ENCODE data around the gene PRPF18. TPM values are rescaled to one million over a fixed set of nuclear protein-coding genes. Genes with fewer than 3 reads are reported as not detected.
A peak's percentile ranks its signal among the peaks of the same experiment; 100 is the strongest.

PRPF18 gene
- total and polyA plus RNA-seq, 5 donors from 2014 or later, result 29.6 to 43.7 (median 40.9) TPM

GRCh38 chr10:13633689-13634088 is 46.9 kb downstream of the PRPF18 start:
- peaks cover 73% of the 10 kb centered on the region for H3K36me3 Mint-ChIP-seq
- Histone ChIP-seq H3K9me3 (ENCODE audit: control insufficient read depth in 2 of 2, low read length in 2 of 2) (no peaks in the 10 kb centered on the region), H3K4me1 (ENCODE audit: control insufficient read depth, insufficient read depth, low read length, poor library complexity, severe bottlenecking) (no peaks in the 10 kb centered on the region), H3K27ac (ENCODE audit: insufficient read depth, low read length, poor library complexity, severe bottlenecking) (no peak overlapping the region), H3K27me3 (ENCODE audit: control insufficient read depth, insufficient read depth, low read length) (no peaks in the 10 kb centered on the region), H3K36me3 (ENCODE audit: control insufficient read depth, insufficient read depth, low read length) (peaks cover 51% of the 10 kb centered on the region), H3K4me3 (ENCODE audit: low read depth, low read length) (no peak overlapping the region)
- no peaks in the 10 kb centered on the region for H3K9me3 Mint-ChIP-seq
- no peaks in the 10 kb centered on the region for H3K27me3 Mint-ChIP-seq
- H3K4me1 Mint-ChIP-seq, result peaks cover 0 to 3% (median 1%) of the 10 kb centered on the region in 4 donors
- DNase-seq (no peak), ATAC-seq (ENCODE audit: low read depth in 2 of 2) (no peak)
- H3K27ac Mint-ChIP-seq, result no peak overlapping the region
- H3K4me3 Mint-ChIP-seq, result no peak overlapping the region

- no peaks in the 10 kb centered on the region for H3K4me1 Mint-ChIP-seq
- H3K27ac Mint-ChIP-seq, result no peak overlapping the region
- H3K4me3 Mint-ChIP-seq, result no peak overlapping the region
- peaks cover 76% of the 10 kb centered on the region for H3K36me3 Mint-ChIP-seq
- Histone ChIP-seq H3K9me3 (ENCODE audit: control insufficient read depth in 2 of 2, low read length in 2 of 2) (no peaks in the 10 kb centered on the region), H3K4me3 (ENCODE audit: low read depth, low read length) (no peak overlapping the region), H3K27me3 (ENCODE audit: control insufficient read depth, insufficient read depth, low read length) (no peaks in the 10 kb centered on the region), H3K27ac (ENCODE audit: insufficient read depth, low read length, poor library complexity, severe bottlenecking) (no peak overlapping the region), H3K36me3 (ENCODE audit: control insufficient read depth, insufficient read depth, low read length) (peaks cover 47% of the 10 kb centered on the region), H3K4me1 (ENCODE audit: control insufficient read depth, insufficient read depth, low read length, poor library complexity, severe bottlenecking) (no peaks in the 10 kb centered on the region)
- no peak for ATAC-seq (ENCODE audit: low read depth in 2 of 2)
- no peak for DNase-seq
- H3K27me3 Mint-ChIP-seq, result no peaks in the 10 kb centered on the region
- no peaks in the 10 kb centered on the region for H3K9me3 Mint-ChIP-seq
Measured at GRCh38 chr10:13634207-13634606, 47.4 kb downstream of the PRPF18 start.

- no peak for DNase-seq
- no peak overlapping the region for H3K27ac ChIP-seq (ENCODE audit: insufficient read depth, low read length, poor library complexity, severe bottlenecking)
- H3K27me3 Mint-ChIP-seq, result no peaks in the 10 kb centered on the region
- no peak overlapping the region for H3K27ac Mint-ChIP-seq
- H3K4me3 Mint-ChIP-seq, result no peak overlapping the region
- peaks cover 78% of the 10 kb centered on the region for H3K36me3 Mint-ChIP-seq
- H3K9me3 ChIP-seq (ENCODE audit: control insufficient read depth in 2 of 2, low read length in 2 of 2), result peaks cover 6% of the 10 kb centered on the region in 2 experiments
- H3K4me1 ChIP-seq (ENCODE audit: control insufficient read depth, insufficient read depth, low read length, poor library complexity, severe bottlenecking), result no peaks in the 10 kb centered on the region
- H3K4me1 Mint-ChIP-seq, result no peaks in the 10 kb centered on the region
- H3K27me3 ChIP-seq (ENCODE audit: control insufficient read depth, insufficient read depth, low read length), result no peaks in the 10 kb centered on the region
- no peak overlapping the region for H3K4me3 ChIP-seq (ENCODE audit: low read depth, low read length)
- H3K9me3 Mint-ChIP-seq, result peaks cover 1 to 14% (median 8%) of the 10 kb centered on the region in 7 donors
- no peak for ATAC-seq (ENCODE audit: low read depth in 2 of 2)
- peaks cover 43% of the 10 kb centered on the region for H3K36me3 ChIP-seq (ENCODE audit: control insufficient read depth, insufficient read depth, low read length)
Measured at GRCh38 chr10:13636776-13637175, 50.0 kb downstream of the PRPF18 start.

GRCh38 chr10:13637303-13637856 is 50.6 kb downstream of the PRPF18 start:
- H3K4me1 Mint-ChIP-seq, result peaks cover 0 to 3% (median 0%) of the 10 kb centered on the region in 4 donors
- ATAC-seq (ENCODE audit: low read depth in 2 of 2), result no peak
- Histone ChIP-seq H3K36me3 (ENCODE audit: control insufficient read depth, insufficient read depth, low read length) (peaks cover 46% of the 10 kb centered on the region), H3K4me1 (ENCODE audit: control insufficient read depth, insufficient read depth, low read length, poor library complexity, severe bottlenecking) (no peaks in the 10 kb centered on the region), H3K27me3 (ENCODE audit: control insufficient read depth, insufficient read depth, low read length) (no peaks in the 10 kb centered on the region), H3K9me3 (ENCODE audit: control insufficient read depth in 2 of 2, low read length in 2 of 2) (peaks cover 11 to 12% of the 10 kb centered on the region in 2 experiments), H3K27ac (ENCODE audit: insufficient read depth, low read length, poor library complexity, severe bottlenecking) (no peak overlapping the region), H3K4me3 (ENCODE audit: low read depth, low read length) (no peak overlapping the region)
- no peaks in the 10 kb centered on the region for H3K27me3 Mint-ChIP-seq
- peak overlapping the region in 1 of 3 donors; percentile 19 for H3K27ac Mint-ChIP-seq
- peaks cover 84% of the 10 kb centered on the region for H3K36me3 Mint-ChIP-seq
- H3K9me3 Mint-ChIP-seq, result peaks cover 6 to 20% (median 10%) of the 10 kb centered on the region in 7 donors
- no peak overlapping the region for H3K4me3 Mint-ChIP-seq
- no peak for DNase-seq

GRCh38 chr10:13637894-13638293 is 51.1 kb downstream of the PRPF18 start:
- DNase-seq (no peak), ATAC-seq (ENCODE audit: low read depth in 2 of 2) (no peak)
- no peak overlapping the region for H3K4me3 ChIP-seq (ENCODE audit: low read depth, low read length)
- H3K27ac Mint-ChIP-seq, result peak overlapping the region in 1 of 3 donors; percentile 19
- no peaks in the 10 kb centered on the region for H3K27me3 Mint-ChIP-seq
- H3K36me3 ChIP-seq (ENCODE audit: control insufficient read depth, insufficient read depth, low read length), result peaks cover 43% of the 10 kb centered on the region
- H3K27ac ChIP-seq (ENCODE audit: insufficient read depth, low read length, poor library complexity, severe bottlenecking), result no peak overlapping the region
- no peaks in the 10 kb centered on the region for H3K27me3 ChIP-seq (ENCODE audit: control insufficient read depth, insufficient read depth, low read length)
- H3K4me1 Mint-ChIP-seq, result peaks cover 0 to 6% (median 0%) of the 10 kb centered on the region in 4 donors
- peaks cover 86% of the 10 kb centered on the region for H3K36me3 Mint-ChIP-seq
- H3K9me3 ChIP-seq (ENCODE audit: control insufficient read depth in 2 of 2, low read length in 2 of 2), result peaks cover 13 to 17% of the 10 kb centered on the region in 2 experiments
- peaks cover 6 to 25% (median 13%) of the 10 kb centered on the region in 7 donors for H3K9me3 Mint-ChIP-seq
- H3K4me3 Mint-ChIP-seq, result no peak overlapping the region
- no peaks in the 10 kb centered on the region for H3K4me1 ChIP-seq (ENCODE audit: control insufficient read depth, insufficient read depth, low read length, poor library complexity, severe bottlenecking)

- H3K9me3 ChIP-seq (ENCODE audit: control insufficient read depth in 2 of 2, low read length in 2 of 2), result peaks cover 13 to 19% of the 10 kb centered on the region in 2 experiments
- H3K4me3 ChIP-seq (ENCODE audit: low read depth, low read length), result no peak overlapping the region
- peaks cover 77% of the 10 kb centered on the region for H3K36me3 Mint-ChIP-seq
- no peak for DNase-seq
- no peak overlapping the region for H3K27ac Mint-ChIP-seq
- peaks cover 38% of the 10 kb centered on the region for H3K36me3 ChIP-seq (ENCODE audit: control insufficient read depth, insufficient read depth, low read length)
- no peak for ATAC-seq (ENCODE audit: low read depth in 2 of 2)
- no peaks in the 10 kb centered on the region for H3K4me1 ChIP-seq (ENCODE audit: control insufficient read depth, insufficient read depth, low read length, poor library complexity, severe bottlenecking)
- no peak overlapping the region for H3K27ac ChIP-seq (ENCODE audit: insufficient read depth, low read length, poor library complexity, severe bottlenecking)
- H3K4me1 Mint-ChIP-seq, result peaks cover 0 to 6% (median 0%) of the 10 kb centered on the region in 4 donors
- no peak overlapping the region for H3K4me3 Mint-ChIP-seq
- H3K27me3 ChIP-seq (ENCODE audit: control insufficient read depth, insufficient read depth, low read length), result no peaks in the 10 kb centered on the region
- H3K27me3 Mint-ChIP-seq, result no peaks in the 10 kb centered on the region
- H3K9me3 Mint-ChIP-seq, result peaks cover 6 to 26% (median 13%) of the 10 kb centered on the region in 7 donors
Measured at GRCh38 chr10:13642293-13642692, 55.5 kb downstream of the PRPF18 start.

- Histone ChIP-seq H3K36me3 (ENCODE audit: control insufficient read depth, insufficient read depth, low read length) (peaks cover 36% of the 10 kb centered on the region), H3K4me1 (ENCODE audit: control insufficient read depth, insufficient read depth, low read length, poor library complexity, severe bottlenecking) (no peaks in the 10 kb centered on the region), H3K27me3 (ENCODE audit: control insufficient read depth, insufficient read depth, low read length) (no peaks in the 10 kb centered on the region), H3K27ac (ENCODE audit: insufficient read depth, low read length, poor library complexity, severe bottlenecking) (no peak overlapping the region), H3K4me3 (ENCODE audit: low read depth, low read length) (no peak overlapping the region), H3K9me3 (ENCODE audit: control insufficient read depth in 2 of 2, low read length in 2 of 2) (peaks cover 13 to 19% of the 10 kb centered on the region in 2 experiments)
- Mint-ChIP-seq H3K27ac (peak overlapping the region in 1 of 3 donors; percentile 46), H3K36me3 (peaks cover 74% of the 10 kb centered on the region), H3K4me3 (no peak overlapping the region), H3K9me3 (peaks cover 6 to 26% (median 13%) of the 10 kb centered on the region in 7 donors), H3K27me3 (no peaks in the 10 kb centered on the region), H3K4me1 (peaks cover 0 to 6% (median 2%) of the 10 kb centered on the region in 4 donors)
- ATAC-seq (ENCODE audit: low read depth in 2 of 2) (no peak), DNase-seq (no peak)
Measured at GRCh38 chr10:13643016-13643415, 56.3 kb downstream of the PRPF18 start.

- no peaks in the 10 kb centered on the region for H3K27me3 ChIP-seq (ENCODE audit: control insufficient read depth, insufficient read depth, low read length)
- H3K9me3 ChIP-seq (ENCODE audit: control insufficient read depth in 2 of 2, low read length in 2 of 2), result peaks cover 13 to 19% of the 10 kb centered on the region in 2 experiments
- H3K4me1 Mint-ChIP-seq, result peaks cover 6 to 16% (median 9%) of the 10 kb centered on the region in 4 donors
- no peaks in the 10 kb centered on the region for H3K4me1 ChIP-seq (ENCODE audit: control insufficient read depth, insufficient read depth, low read length, poor library complexity, severe bottlenecking)
- H3K4me3 ChIP-seq (ENCODE audit: low read depth, low read length), result no peak overlapping the region
- DNase-seq (no peak), ATAC-seq (ENCODE audit: low read depth in 2 of 2) (no peak)
- peaks cover 69% of the 10 kb centered on the region for H3K36me3 Mint-ChIP-seq
- H3K9me3 Mint-ChIP-seq, result peaks cover 6 to 26% (median 13%) of the 10 kb centered on the region in 7 donors
- H3K27me3 Mint-ChIP-seq, result no peaks in the 10 kb centered on the region
- no peak overlapping the region for H3K4me3 Mint-ChIP-seq
- H3K27ac ChIP-seq (ENCODE audit: insufficient read depth, low read length, poor library complexity, severe bottlenecking), result no peak overlapping the region
- no peak overlapping the region for H3K27ac Mint-ChIP-seq
- H3K36me3 ChIP-seq (ENCODE audit: control insufficient read depth, insufficient read depth, low read length), result peaks cover 25% of the 10 kb centered on the region
Measured at GRCh38 chr10:13644866-13645265, 58.1 kb downstream of the PRPF18 start.

Measured in CD4-positive, CD25-positive, alpha-beta regulatory T cell (primary cell).